HG02678 (cell line): ENCODE data around the gene TOMM40.
"Not testable (repeated sequence)": the region's sequence is repeated elsewhere in the genome, so short reads cannot be mapped to it uniquely, and the experiment has no call there.

Experiments
- ATAC-seq: cut with Tn5 transposase; IDR thresholded peaks from one replicate; pipeline ENCODE4 v1.9.1; 2021; ENCODE audit warnings: mild to moderate bottlenecking, moderate library complexity; ENCODE audit not compliant: unreplicated experiment

Gene TOMM40

GRCh38 chr19:44869733-44870470, 21.2 kb upstream of the TOMM40 start:
- no peak for ATAC-seq

GRCh38 chr19:44871809-44872208, 19.2 kb upstream of the TOMM40 start:
- ATAC-seq = no peak

- ATAC-seq = no peak
These were observed 18.4 kb upstream of the TOMM40 start for GRCh38 chr19:44872661-44873060.

GRCh38 chr19:44874317-44874716, 16.7 kb upstream of the TOMM40 start:
- ATAC-seq = no peak

GRCh38 chr19:44875666-44876451, 15.2 kb upstream of the TOMM40 start:
- no peak for ATAC-seq

GRCh38 chr19:44876930-44877535, 14.0 kb upstream of the TOMM40 start:
- no peak for ATAC-seq

- ATAC-seq = no peak
These were observed 12.8 kb upstream of the TOMM40 start for GRCh38 chr19:44878120-44878865.

GRCh38 chr19:44879309-44880065, 11.6 kb upstream of the TOMM40 start:
- no peak for ATAC-seq

GRCh38 chr19:44882063-44882462, 9.0 kb upstream of the TOMM40 start:
- no peak for ATAC-seq

- not testable (repeated sequence) for ATAC-seq
These were observed 8.2 kb upstream of the TOMM40 start for GRCh38 chr19:44882619-44883397.

GRCh38 chr19:44883922-44884321, 7.1 kb upstream of the TOMM40 start:
- no peak for ATAC-seq

- ATAC-seq = no peak
These were observed 6.5 kb upstream of the TOMM40 start for GRCh38 chr19:44884566-44884965.

GRCh38 chr19:44886141-44886540, 4.9 kb upstream of the TOMM40 start:
- no peak for ATAC-seq

GRCh38 chr19:44887648-44888047, 3.4 kb upstream of the TOMM40 start:
- no peak for ATAC-seq

- ATAC-seq = not testable (repeated sequence)
These were observed 2.7 kb upstream of the TOMM40 start for GRCh38 chr19:44888335-44888734.

GRCh38 chr19:44889830-44890365, 1.2 kb upstream of the TOMM40 start:
- no peak for ATAC-seq

- ATAC-seq = peak; percentile 77
These were observed 563 bp upstream of the TOMM40 start for GRCh38 chr19:44890366-44891015.

GRCh38 chr19:44892932-44893331, 1.9 kb downstream of the TOMM40 start:
- no peak for ATAC-seq
